ENCODE measurements around the gene PLCL1.

PLCL1 gene

GRCh38 chr2:197894751-197895274, 90.4 kb downstream of the PLCL1 start:
- peaks cover 4% of the 10 kb centered on the region for H3K4me1 ChIP-seq (ENCODE audit: low read length)
- H4K20me1 ChIP-seq (ENCODE audit: insufficient read depth, low read length): no peaks in the 10 kb centered on the region
- no peaks in the 10 kb centered on the region for H3K27me3 ChIP-seq (replicated peaks; ENCODE audit: insufficient read depth, low read length)
- H2AFZ ChIP-seq (ENCODE audit: low read length): no peak overlapping the region
- H3K4me2 ChIP-seq (ENCODE audit: low read depth, low read length): no peak overlapping the region
- TF ChIP-seq CTCF (IDR thresholded peaks at IDR 0.05; ENCODE audit: low read length) (no peak), EZH2 (optimal IDR thresholded peaks at IDR 0.05; ENCODE audit: low read depth, low read length) (no peak), EZH2phosphoT487 (IDR thresholded peaks at IDR 0.05; ENCODE audit: low read length) (no peak)
- no peak overlapping the region for H3K4me3 ChIP-seq (ENCODE audit: low read length)
- no peak overlapping the region for H3K9ac ChIP-seq (ENCODE audit: low read length)
- no peaks in the 10 kb centered on the region for H3K79me2 ChIP-seq (ENCODE audit: low read length)
- no peaks in the 10 kb centered on the region for H3K9me2 ChIP-seq (replicated peaks; ENCODE audit: insufficient read depth, low read length)
- no peaks in the 10 kb centered on the region for H3K36me3 ChIP-seq (replicated peaks; ENCODE audit: insufficient read depth, low read length)
- no peaks in the 10 kb centered on the region for H3K9me3 ChIP-seq (replicated peaks; ENCODE audit: insufficient read depth, low read length)
- no peak overlapping the region for H3K27ac ChIP-seq (ENCODE audit: low read length)
- DNase-seq: no peak
- no peaks in the 10 kb centered on the region for H3F3A ChIP-seq (ENCODE audit: insufficient read depth, low read length)

- Histone ChIP-seq H4K20me1 (ENCODE audit: insufficient read depth, low read length) (no peaks in the 10 kb centered on the region), H3K4me1 (ENCODE audit: low read length) (peaks cover 11% of the 10 kb centered on the region), H3K27ac (ENCODE audit: low read length) (no peak overlapping the region), H3K9me3 (replicated peaks; ENCODE audit: insufficient read depth, low read length) (no peaks in the 10 kb centered on the region), H3F3A (ENCODE audit: insufficient read depth, low read length) (0 out of 2 replicates have a peak, but pooled peaks cover 4% of the 10 kb centered on the region), H3K9ac (ENCODE audit: low read length) (no peak overlapping the region), H3K79me2 (ENCODE audit: low read length) (no peaks in the 10 kb centered on the region), H3K36me3 (replicated peaks; ENCODE audit: insufficient read depth, low read length) (no peaks in the 10 kb centered on the region), H3K4me2 (ENCODE audit: low read depth, low read length) (no peak overlapping the region), H2AFZ (ENCODE audit: low read length) (no peak overlapping the region), H3K9me2 (replicated peaks; ENCODE audit: insufficient read depth, low read length) (no peaks in the 10 kb centered on the region), H3K4me3 (ENCODE audit: low read length) (no peak overlapping the region), H3K27me3 (replicated peaks; ENCODE audit: insufficient read depth, low read length) (no peaks in the 10 kb centered on the region)
- TF ChIP-seq EZH2 (optimal IDR thresholded peaks at IDR 0.05; ENCODE audit: low read depth, low read length) (no peak), CTCF (IDR thresholded peaks at IDR 0.05; ENCODE audit: low read length) (no peak), EZH2phosphoT487 (IDR thresholded peaks at IDR 0.05; ENCODE audit: low read length) (no peak)
- no peak for DNase-seq
Observed at GRCh38 chr2:197897960-197898678, 93.7 kb downstream of the PLCL1 start.

- no peak overlapping the region for H3K9ac ChIP-seq (ENCODE audit: low read length)
- H3K27ac ChIP-seq (ENCODE audit: low read length): no peak overlapping the region
- H3F3A ChIP-seq (ENCODE audit: insufficient read depth, low read length): peaks cover 4% of the 10 kb centered on the region
- no peaks in the 10 kb centered on the region for H4K20me1 ChIP-seq (ENCODE audit: insufficient read depth, low read length)
- H2AFZ ChIP-seq (ENCODE audit: low read length): no peak overlapping the region
- peak; percentile 68 for DNase-seq
- no peaks in the 10 kb centered on the region for H3K36me3 ChIP-seq (replicated peaks; ENCODE audit: insufficient read depth, low read length)
- H3K9me2 ChIP-seq (replicated peaks; ENCODE audit: insufficient read depth, low read length): no peaks in the 10 kb centered on the region
- H3K4me2 ChIP-seq (ENCODE audit: low read depth, low read length): peak overlapping the region; percentile 15; the same call in 1 of the 2 replicates
- H3K79me2 ChIP-seq (ENCODE audit: low read length): no peaks in the 10 kb centered on the region
- no peak for TF ChIP-seq CTCF (IDR thresholded peaks at IDR 0.05; ENCODE audit: low read length)
- TF ChIP-seq EZH2phosphoT487 (IDR thresholded peaks at IDR 0.05; ENCODE audit: low read length): no peak
- no peak for TF ChIP-seq EZH2 (optimal IDR thresholded peaks at IDR 0.05; ENCODE audit: low read depth, low read length)
- peaks cover 18% of the 10 kb centered on the region for H3K4me1 ChIP-seq (ENCODE audit: low read length)
- H3K9me3 ChIP-seq (replicated peaks; ENCODE audit: insufficient read depth, low read length): no peaks in the 10 kb centered on the region
- no peak overlapping the region for H3K4me3 ChIP-seq (ENCODE audit: low read length)
- H3K27me3 ChIP-seq (replicated peaks; ENCODE audit: insufficient read depth, low read length): no peaks in the 10 kb centered on the region
Observed at GRCh38 chr2:197904446-197904845, 100.1 kb downstream of the PLCL1 start.
